Hepatocyte (in vitro differentiated cells): ENCODE results near the gene RAB3C. TPM values are rescaled to one million over a fixed set of nuclear protein-coding genes. Genes with fewer than 3 reads are reported as not detected.

Source experiments
- DNase-seq: peaks from one replicate; pipeline ENCODE4 v3.0.0-alpha.2; 2016; ENCODE audit warnings: low spot score
- H2AFZ ChIP-seq: fragments of 200-600 bp; sonication (generic); 2 replicates; pipeline ENCODE4 v1.6.0; 2016; ENCODE audit warnings: antibody characterized with exemption, mild to moderate bottlenecking
- H3K27ac ChIP-seq: fragments of 200-600 bp; sonication (generic); 2 replicates; pipeline ENCODE4 v1.5.1; 2016; ENCODE audit warnings: mild to moderate bottlenecking
- H3K27me3 ChIP-seq: fragments of 200-600 bp; sonication (generic); 2 replicates; pipeline ENCODE4 v1.6.1; 2016
- H3K36me3 ChIP-seq: fragments of 200-600 bp; sonication (generic); replicated peaks from 2 replicates; pipeline ENCODE4 v1.5.1; 2016; ENCODE audit warnings: low read depth; ENCODE audit not compliant: insufficient read depth
- H3K4me1 ChIP-seq: fragments of 200-600 bp; sonication (generic); 2 replicates; pipeline ENCODE4 v1.5.1; 2016; ENCODE audit warnings: mild to moderate bottlenecking, moderate library complexity; ENCODE audit not compliant: insufficient read depth
- H3K4me2 ChIP-seq: fragments of 200-600 bp; sonication (generic); 2 replicates; pipeline ENCODE4 v1.6.0; 2016
- H3K4me3 ChIP-seq: fragments of 200-600 bp; sonication (generic); 2 replicates; pipeline ENCODE4 v1.5.1; 2016; ENCODE audit warnings: mild to moderate bottlenecking
- H3K79me2 ChIP-seq: fragments of 200-600 bp; sonication (generic); 2 replicates; pipeline ENCODE4 v1.6.0; 2017; ENCODE audit warnings: mild to moderate bottlenecking
- H3K9me2 ChIP-seq: fragments of 200-600 bp; sonication (generic); replicated peaks from 2 replicates; pipeline ENCODE4 v1.6.0; 2017; ENCODE audit warnings: mild to moderate bottlenecking; ENCODE audit not compliant: insufficient read depth
- H3K9me3 ChIP-seq: fragments of 200-600 bp; sonication (generic); 2 replicates; pipeline ENCODE4 v1.5.1; 2016; ENCODE audit warnings: low read depth, mild to moderate bottlenecking
- H4K20me1 ChIP-seq: fragments of 200-600 bp; sonication (generic); 2 replicates; pipeline ENCODE4 v1.6.0; 2016; ENCODE audit warnings: mild to moderate bottlenecking; ENCODE audit not compliant: insufficient read depth, poor library complexity, severe bottlenecking
- EZH2 ChIP-seq: fragments of 200-600 bp; sonication (generic); IDR thresholded peaks from 2 replicates; pipeline ENCODE4 v1.6.1; 2016; ENCODE audit warnings: antibody characterized with exemption, mild to moderate bottlenecking, borderline replicate concordance
- EZH2phosphoT487 ChIP-seq: fragments of 200-600 bp; sonication (generic); IDR thresholded peaks from one replicate; pipeline ENCODE4 v1.6.1; 2018; ENCODE audit warnings: antibody characterized with exemption, mild to moderate bottlenecking, low read depth, moderate library complexity; ENCODE audit not compliant: unreplicated experiment, severe bottlenecking
- WGBS: methylation state at CpG from one replicate; pipeline ENCODE4 v1.1.6; 2016; ENCODE audit warnings: low lambda C conversion rate; ENCODE audit errors: missing lambda C conversion rate; 5-methylcytosine and 5-hydroxymethylcytosine counted together
- polyA plus RNA-seq: library from polyadenylated mRNA; unstranded; fragments of >200 nt; fragmentation: Nextera tagmentation; extraction: Ambion mirVana; gene quantifications from 2 replicates; pipeline ENCODE4 v1.2.1, GENCODE V29; 2016
- total RNA-seq: library from RNA; depleted of rRNA; stranded (reverse); fragments of >200 nt; gene quantifications from 2 replicates; pipeline ENCODE4 v1.2.3, GENCODE V29; 2014
- TF ChIP-seq, protein P1 (sequence below): fragments of 200-600 bp; sonication (generic); IDR thresholded peaks from 2 replicates; pipeline ENCODE4 v1.5.1; 2016; ENCODE audit warnings: antibody characterized with exemption, mild to moderate bottlenecking; ENCODE audit not compliant: poor library complexity

Gene RAB3C
- total and polyA plus RNA-seq, 2 experiments from 2014 or later: 5.2 to 6.4 TPM

GRCh38 chr5:58755397-58755796 is 172.5 kb downstream of the RAB3C start:
- no peaks in the 10 kb centered on the region for H3K27me3 ChIP-seq
- no peak overlapping the region for H3K27ac ChIP-seq
- 85% methylated on average over 3 of the region's 3 CpGs for WGBS
- H3K9me2 ChIP-seq: no peaks in the 10 kb centered on the region
- no peak overlapping the region for H3K4me2 ChIP-seq
- no peak overlapping the region for H2AFZ ChIP-seq
- no peaks in the 10 kb centered on the region for H3K9me3 ChIP-seq
- no peaks in the 10 kb centered on the region for H4K20me1 ChIP-seq
- H3K4me3 ChIP-seq: no peak overlapping the region
- TF ChIP-seq, protein P1, sequence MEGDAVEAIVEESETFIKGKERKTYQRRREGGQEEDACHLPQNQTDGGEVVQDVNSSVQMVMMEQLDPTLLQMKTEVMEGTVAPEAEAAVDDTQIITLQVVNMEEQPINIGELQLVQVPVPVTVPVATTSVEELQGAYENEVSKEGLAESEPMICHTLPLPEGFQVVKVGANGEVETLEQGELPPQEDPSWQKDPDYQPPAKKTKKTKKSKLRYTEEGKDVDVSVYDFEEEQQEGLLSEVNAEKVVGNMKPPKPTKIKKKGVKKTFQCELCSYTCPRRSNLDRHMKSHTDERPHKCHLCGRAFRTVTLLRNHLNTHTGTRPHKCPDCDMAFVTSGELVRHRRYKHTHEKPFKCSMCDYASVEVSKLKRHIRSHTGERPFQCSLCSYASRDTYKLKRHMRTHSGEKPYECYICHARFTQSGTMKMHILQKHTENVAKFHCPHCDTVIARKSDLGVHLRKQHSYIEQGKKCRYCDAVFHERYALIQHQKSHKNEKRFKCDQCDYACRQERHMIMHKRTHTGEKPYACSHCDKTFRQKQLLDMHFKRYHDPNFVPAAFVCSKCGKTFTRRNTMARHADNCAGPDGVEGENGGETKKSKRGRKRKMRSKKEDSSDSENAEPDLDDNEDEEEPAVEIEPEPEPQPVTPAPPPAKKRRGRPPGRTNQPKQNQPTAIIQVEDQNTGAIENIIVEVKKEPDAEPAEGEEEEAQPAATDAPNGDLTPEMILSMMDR: no peak
- no peak for TF ChIP-seq EZH2
- TF ChIP-seq EZH2phosphoT487: no peak
- H3K4me1 ChIP-seq: no peaks in the 10 kb centered on the region
- H3K36me3 ChIP-seq: no peaks in the 10 kb centered on the region
- no peaks in the 10 kb centered on the region for H3K79me2 ChIP-seq
- no peak for DNase-seq

DNA sequence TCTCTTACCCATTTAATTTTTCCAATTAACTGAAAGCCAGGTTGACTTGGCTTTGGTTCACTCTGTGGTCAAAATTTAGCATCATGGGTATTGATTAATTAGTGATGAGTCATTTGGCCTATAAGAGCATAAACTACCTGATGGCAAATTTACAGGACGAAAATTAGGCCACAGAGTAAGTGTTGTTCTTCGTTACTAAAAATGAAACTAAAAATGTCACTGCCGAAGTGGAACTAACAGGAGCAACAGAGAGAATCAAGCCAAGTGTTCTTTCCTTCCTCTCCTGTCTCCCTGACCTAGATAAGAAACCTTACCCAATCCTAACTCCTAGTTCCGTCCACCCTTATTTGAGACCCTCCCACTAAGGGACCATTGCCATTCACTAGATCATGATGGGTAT is 176.9 kb downstream of the RAB3C start:
- no peak overlapping the region for H3K27ac ChIP-seq
- H3K4me2 ChIP-seq: no peak overlapping the region
- no peaks in the 10 kb centered on the region for H3K79me2 ChIP-seq
- H3K9me2 ChIP-seq: no peaks in the 10 kb centered on the region
- no peak overlapping the region for H3K4me3 ChIP-seq
- H2AFZ ChIP-seq: no peak overlapping the region
- H3K27me3 ChIP-seq: no peaks in the 10 kb centered on the region
- DNase-seq: no peak
- TF ChIP-seq, protein P1: no peak
- TF ChIP-seq EZH2 (no peak), EZH2phosphoT487 (no peak)
- no peaks in the 10 kb centered on the region for H3K9me3 ChIP-seq
- 88% methylated on average over 4 of the region's 4 CpGs for WGBS
- peaks cover 2% of the 10 kb centered on the region for H3K4me1 ChIP-seq
- H3K36me3 ChIP-seq: no peaks in the 10 kb centered on the region
- no peaks in the 10 kb centered on the region for H4K20me1 ChIP-seq

- WGBS: 91% methylated on average over 2 of the region's 2 CpGs
- Histone ChIP-seq H3K79me2 (no peaks in the 10 kb centered on the region), H4K20me1 (no peaks in the 10 kb centered on the region), H3K4me3 (no peak overlapping the region), H3K9me2 (no peaks in the 10 kb centered on the region), H2AFZ (no peak overlapping the region), H3K27ac (no peak overlapping the region), H3K36me3 (no peaks in the 10 kb centered on the region), H3K4me1 (peaks cover 7% of the 10 kb centered on the region), H3K9me3 (no peaks in the 10 kb centered on the region), H3K27me3 (no peaks in the 10 kb centered on the region), H3K4me2 (no peak overlapping the region)
- TF ChIP-seq EZH2: no peak
- TF ChIP-seq, protein P1: no peak
- TF ChIP-seq EZH2phosphoT487: no peak
- DNase-seq: no peak
Observed at GRCh38 chr5:58760222-58760621, 177.3 kb downstream of the RAB3C start.

GRCh38 chr5:58761407-58761806 is 178.5 kb downstream of the RAB3C start:
- H3K36me3 ChIP-seq: no peaks in the 10 kb centered on the region
- TF ChIP-seq EZH2 (no peak), EZH2phosphoT487 (no peak)
- TF ChIP-seq, protein P1: no peak

More at GRCh38 chr5:58761407-58761806, 178.5 kb downstream of the RAB3C start:
- DNase-seq: no peak
- no peak overlapping the region for H3K4me3 ChIP-seq
- no peaks in the 10 kb centered on the region for H3K79me2 ChIP-seq
- H3K4me1 ChIP-seq: peaks cover 7% of the 10 kb centered on the region
- H3K9me3 ChIP-seq: no peaks in the 10 kb centered on the region
- no peaks in the 10 kb centered on the region for H3K9me2 ChIP-seq
- H3K27me3 ChIP-seq: no peaks in the 10 kb centered on the region
- H3K4me2 ChIP-seq: no peak overlapping the region
- no peak overlapping the region for H2AFZ ChIP-seq
- no peaks in the 10 kb centered on the region for H4K20me1 ChIP-seq
- no peak overlapping the region for H3K27ac ChIP-seq
